Parathyroid adenoma (tissue), 2 donors: ENCODE results near the gene ZNF268.

Experiments used
- H2AFZ ChIP-seq: fragments of 300-600 bp; sonication (generic); one replicate; pipeline ENCODE4 v1.7.0; 2017; ENCODE audit warnings: antibody characterized with exemption, mild to moderate bottlenecking
- H3K27ac ChIP-seq: fragments of 300-600 bp; sonication (generic); one replicate; pipeline ENCODE4 v1.7.0; 2017
- H3K27me3 ChIP-seq: fragments of 300-600 bp; sonication (generic); one replicate; pipeline ENCODE4 v1.7.0; 2017; ENCODE audit warnings: low read length; ENCODE audit not compliant: control insufficient read depth, insufficient read depth
- H3K36me3 ChIP-seq: fragments of 300-600 bp; sonication (generic); one replicate; pipeline ENCODE4 v1.7.0; 2017; ENCODE audit warnings: low read length; ENCODE audit not compliant: control insufficient read depth, insufficient read depth
- H3K4me1 ChIP-seq: fragments of 300-600 bp; sonication (generic); one replicate; pipeline ENCODE4 v1.7.0; 2017; ENCODE audit warnings: control low read depth
- H3K4me2 ChIP-seq: fragments of 300-600 bp; sonication (generic); one replicate; pipeline ENCODE4 v1.7.0; 2017; ENCODE audit warnings: low read length
- H3K4me3 ChIP-seq: fragments of 300-600 bp; sonication (generic); one replicate; pipeline ENCODE4 v1.7.0; 2017; ENCODE audit warnings: low read depth, low read length
- H3K79me2 ChIP-seq: fragments of 300-600 bp; sonication (generic); one replicate; pipeline ENCODE4 v1.7.0; 2017; ENCODE audit warnings: control low read depth
- H3K9ac ChIP-seq: fragments of 300-600 bp; sonication (generic); one replicate; pipeline ENCODE4 v1.7.0; 2017; ENCODE audit warnings: mild to moderate bottlenecking
- H3K9me3 ChIP-seq: fragments of 300-600 bp; sonication (generic); one replicate; pipeline ENCODE4 v1.7.0; 2017; ENCODE audit warnings: low read length; ENCODE audit not compliant: control insufficient read depth
- CTCF ChIP-seq: fragments of 300-600 bp; sonication (generic); IDR thresholded peaks from one replicate; pipeline ENCODE4 v1.7.0; 2017; ENCODE audit warnings: antibody characterized with exemption, mild to moderate bottlenecking
- donor health status: primary hyperparathyroidism.

ZNF268 gene

GRCh38 chr12:133204264-133204603, 22.9 kb downstream of the ZNF268 start:
- no peak overlapping the region for H3K27ac ChIP-seq
- H3K4me1 ChIP-seq, result no peaks in the 10 kb centered on the region
- no peak overlapping the region for H3K4me2 ChIP-seq
- H3K79me2 ChIP-seq, result no peaks in the 10 kb centered on the region
- H3K9ac ChIP-seq, result no peak overlapping the region
- no peak overlapping the region for H3K4me3 ChIP-seq
- H3K9me3 ChIP-seq, result peaks cover 54% of the 10 kb centered on the region
- H3K27me3 ChIP-seq, result no peaks in the 10 kb centered on the region
- no peak for TF ChIP-seq CTCF
- H2AFZ ChIP-seq, result no peak overlapping the region
- peaks cover 54% of the 10 kb centered on the region for H3K36me3 ChIP-seq

- Histone ChIP-seq H3K9me3 (peaks cover 45% of the 10 kb centered on the region), H3K27ac (no peak overlapping the region), H3K4me3 (no peak overlapping the region)
Observed at GRCh38 chr12:133206390-133206789, 25.1 kb downstream of the ZNF268 start.

GRCh38 chr12:133215724-133216123, 34.4 kb downstream of the ZNF268 start:
- Histone ChIP-seq H2AFZ (no peak overlapping the region), H3K4me2 (no peak overlapping the region), H3K9me3 (no peaks in the 10 kb centered on the region), H3K4me1 (no peaks in the 10 kb centered on the region), H3K79me2 (no peaks in the 10 kb centered on the region), H3K27me3 (no peaks in the 10 kb centered on the region), H3K27ac (no peak overlapping the region), H3K36me3 (no peaks in the 10 kb centered on the region), H3K9ac (no peak overlapping the region), H3K4me3 (no peak overlapping the region)
- TF ChIP-seq CTCF, result no peak

More at GRCh38 chr12:133206390-133206789, 25.1 kb downstream of the ZNF268 start:
- H3K9ac ChIP-seq, result no peak overlapping the region
- H3K27me3 ChIP-seq, result no peaks in the 10 kb centered on the region
- no peaks in the 10 kb centered on the region for H3K4me1 ChIP-seq
- no peak for TF ChIP-seq CTCF
- no peak overlapping the region for H2AFZ ChIP-seq
- peaks cover 44% of the 10 kb centered on the region for H3K36me3 ChIP-seq
- no peaks in the 10 kb centered on the region for H3K79me2 ChIP-seq
- no peak overlapping the region for H3K4me2 ChIP-seq

GRCh38 chr12:133217219-133217618, 35.9 kb downstream of the ZNF268 start:
- Histone ChIP-seq H3K27me3 (no peaks in the 10 kb centered on the region), H3K4me1 (no peaks in the 10 kb centered on the region), H2AFZ (no peak overlapping the region), H3K4me3 (no peak overlapping the region), H3K27ac (no peak overlapping the region), H3K79me2 (no peaks in the 10 kb centered on the region), H3K36me3 (no peaks in the 10 kb centered on the region), H3K9ac (no peak overlapping the region), H3K9me3 (no peaks in the 10 kb centered on the region), H3K4me2 (no peak overlapping the region)
- TF ChIP-seq CTCF, result no peak

GRCh38 chr12:133220521-133220920, 39.2 kb downstream of the ZNF268 start:
- Histone ChIP-seq H3K4me2 (no peak overlapping the region), H2AFZ (no peak overlapping the region), H3K9ac (no peak overlapping the region), H3K4me3 (no peak overlapping the region), H3K27ac (no peak overlapping the region), H3K9me3 (no peaks in the 10 kb centered on the region), H3K79me2 (no peaks in the 10 kb centered on the region), H3K27me3 (no peaks in the 10 kb centered on the region), H3K4me1 (no peaks in the 10 kb centered on the region), H3K36me3 (no peaks in the 10 kb centered on the region)
- no peak for TF ChIP-seq CTCF
